Stimulated activated CD8-positive, alpha-beta memory T cell treated with anti-CD3 and anti-CD28 coated beads, Interleukin-12 subunit alpha, Interleukin-12 subunit beta, amount 100 ng/mL, for 24 hours (primary cell): ENCODE measurements around the gene IFT25.

ENCODE experiments used
- DNase-seq: peaks from one replicate; pipeline ENCODE4 v3.0.0-alpha.2; 2020; ENCODE audit errors: extremely low read depth

The IFT25 gene

GRCh38 chr1:53929246-53929960 lies 16.1 kb downstream of the IFT25 start:
- DNase-seq: no peak

- no peak for DNase-seq
Measured at GRCh38 chr1:53927376-53927881, 18.1 kb downstream of the IFT25 start.

GRCh38 chr1:53919675-53920066 lies 25.8 kb downstream of the IFT25 start:
- DNase-seq: no peak

- DNase-seq: no peak
Measured at GRCh38 chr1:53918343-53918742, 27.2 kb downstream of the IFT25 start.

GRCh38 chr1:53913352-53914033 lies 32.0 kb downstream of the IFT25 start:
- DNase-seq: no peak

GRCh38 chr1:53911442-53911841 lies 34.1 kb downstream of the IFT25 start:
- DNase-seq: no peak

GRCh38 chr1:53909946-53910345 lies 35.6 kb downstream of the IFT25 start:
- DNase-seq: no peak

- no peak for DNase-seq
Measured at GRCh38 chr1:53906121-53906520, 39.4 kb downstream of the IFT25 start.

- no peak for DNase-seq
Measured at GRCh38 chr1:53905509-53905908, 40.0 kb downstream of the IFT25 start.

- no peak for DNase-seq
Measured at GRCh38 chr1:53902235-53903138, 43.0 kb downstream of the IFT25 start.

GRCh38 chr1:53899708-53900107 lies 45.8 kb downstream of the IFT25 start:
- no peak for DNase-seq

- DNase-seq: no peak
Measured at GRCh38 chr1:53899206-53899628, 46.3 kb downstream of the IFT25 start.

- DNase-seq: no peak
Measured at GRCh38 chr1:53896635-53897229, 48.8 kb downstream of the IFT25 start.

- no peak for DNase-seq
Measured at GRCh38 chr1:53895421-53895820, 50.1 kb downstream of the IFT25 start.

- DNase-seq: no peak
Measured at GRCh38 chr1:53894644-53895043, 50.9 kb downstream of the IFT25 start.

- DNase-seq: no peak
Measured at GRCh38 chr1:53893999-53894636, 51.4 kb downstream of the IFT25 start, which contains the start of gene DIO1. DIO1 (plus strand) TSS chr1:53894187; CDS start chr1:53894211, 24 bp downstream.

GRCh38 chr1:53892911-53893310 lies 52.6 kb downstream of the IFT25 start:
- DNase-seq: no peak

GRCh38 chr1:53891678-53892077 lies 53.8 kb downstream of the IFT25 start:
- no peak for DNase-seq

- no peak for DNase-seq
Measured at GRCh38 chr1:53891018-53891417, 54.5 kb downstream of the IFT25 start.

GRCh38 chr1:53890522-53890941 lies 55.0 kb downstream of the IFT25 start:
- no peak for DNase-seq
